GM10248 (cell line): Measurements from ENCODE around the gene FETUB.
"Not testable (repeated sequence)": the region's sequence is repeated elsewhere in the genome, so short reads cannot be mapped to it uniquely, and the experiment has no call there.

ENCODE experiments used
- CTCF ChIA-PET: fragments of 300-600 bp; sonication (Branson Sonifier 250); formaldehyde crosslinking; extraction: SDS; loops from one replicate; lab custom pipeline; 2021; ENCODE audit warnings: antibody characterized with exemption; lab: Yijun Ruan, JAX
- POLR2A ChIA-PET: fragments of 350-650 bp; sonication (Branson Sonifier 250); formaldehyde crosslinking; extraction: SDS; loops from one replicate; lab custom pipeline; 2020; ENCODE audit warnings: antibody characterized with exemption; lab: Yijun Ruan, JAX
- DNase-seq: peaks from one replicate; pipeline ENCODE4 v3.0.0; 2012; ENCODE audit errors: extremely low spot score
- CTCF ChIP-seq: IDR thresholded peaks from 2 replicates; pipeline ENCODE4 v1.5.1; 2012; ENCODE audit warnings: mild to moderate bottlenecking, low read depth; ENCODE audit errors: extremely low read depth, missing control alignments, control extremely low read depth

FETUB gene

GRCh38 chr3:186696522-186696921, 56.3 kb downstream of the FETUB start:
- no peak for DNase-seq
- no peak for TF ChIP-seq CTCF
- POLR2A ChIA-PET, result no interaction called here
- CTCF ChIA-PET, result interaction anchor here (1.3 to 1.6 kb wide), 2 partner anchors 82 to 125 kb away, joined by 3 to 5 read pairs; no protein-coding TSS in a partner anchor

DNA sequence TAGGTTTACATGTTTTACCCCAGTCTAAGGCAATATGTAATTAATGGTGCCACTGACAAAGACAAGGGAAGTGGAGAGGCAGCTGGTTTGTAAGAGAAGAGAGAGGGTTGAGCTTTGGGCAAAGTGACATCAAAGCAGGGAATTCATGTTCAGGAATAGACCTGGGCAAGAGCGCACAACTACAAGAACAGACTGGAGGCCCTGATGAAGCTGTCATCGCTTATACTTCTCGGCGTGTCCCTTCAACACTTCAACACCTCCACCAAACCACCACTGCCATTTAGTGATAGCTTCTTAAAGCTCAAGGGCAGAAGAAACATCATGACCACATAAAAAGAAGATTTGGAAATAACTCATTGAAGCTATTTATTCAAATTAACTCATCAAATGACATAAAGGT, 57.3 kb downstream of the FETUB start:
- ChIA-PET CTCF (interaction anchor here (1.3 to 1.8 kb wide), 4 partner anchors 11 to 124 kb away, joined by 3 to 8 read pairs (median 4); no protein-coding TSS in a partner anchor), POLR2A (no interaction called here)
- no peak for TF ChIP-seq CTCF
- DNase-seq, result no peak

DNA sequence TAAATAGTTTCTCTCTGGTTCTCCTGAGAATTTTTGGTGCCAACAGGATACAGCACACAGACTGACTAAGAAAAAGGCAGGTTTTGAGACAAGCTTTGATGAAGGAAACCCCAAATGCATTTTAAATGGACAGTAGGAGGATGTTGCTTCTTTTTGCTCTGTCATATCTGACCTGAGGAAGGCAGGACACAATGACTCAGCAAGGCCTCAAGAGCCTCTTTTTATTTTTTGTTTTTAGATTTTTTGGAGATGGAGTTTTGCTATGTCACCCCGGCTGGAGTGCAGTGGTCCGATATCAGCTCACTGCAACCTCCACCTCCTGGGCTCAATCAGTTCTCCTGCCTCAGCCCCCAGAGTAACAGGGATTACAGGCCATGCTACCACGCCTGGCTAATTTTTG, 60.1 kb downstream of the FETUB start:
- ChIA-PET CTCF (no interaction called here), POLR2A (no interaction called here)
- no peak for DNase-seq
- no peak for TF ChIP-seq CTCF

DNA sequence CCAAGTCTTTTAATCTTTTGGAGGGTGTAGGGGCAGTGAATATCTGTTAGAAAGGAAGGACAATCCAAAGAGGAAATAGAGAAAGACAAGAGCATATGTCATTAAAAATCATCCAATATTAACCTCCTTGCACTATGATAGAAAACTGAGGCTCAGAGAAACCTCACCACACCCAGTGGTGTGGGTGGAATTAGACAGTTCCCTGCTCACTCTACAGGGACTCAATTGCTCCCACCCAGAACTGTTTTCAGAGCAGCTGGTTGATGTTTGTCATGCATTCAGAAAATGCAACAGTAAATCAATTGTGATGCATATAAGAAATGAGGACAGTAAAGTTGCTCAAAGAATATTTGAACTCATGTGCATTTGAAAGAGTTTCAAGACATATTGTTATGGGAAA, 62.3 kb downstream of the FETUB start:
- POLR2A ChIA-PET, CTCF ChIA-PET, DNase-seq: not testable (repeated sequence)
